ENCODE results near the gene GAS2L2.

The GAS2L2 gene

DNA sequence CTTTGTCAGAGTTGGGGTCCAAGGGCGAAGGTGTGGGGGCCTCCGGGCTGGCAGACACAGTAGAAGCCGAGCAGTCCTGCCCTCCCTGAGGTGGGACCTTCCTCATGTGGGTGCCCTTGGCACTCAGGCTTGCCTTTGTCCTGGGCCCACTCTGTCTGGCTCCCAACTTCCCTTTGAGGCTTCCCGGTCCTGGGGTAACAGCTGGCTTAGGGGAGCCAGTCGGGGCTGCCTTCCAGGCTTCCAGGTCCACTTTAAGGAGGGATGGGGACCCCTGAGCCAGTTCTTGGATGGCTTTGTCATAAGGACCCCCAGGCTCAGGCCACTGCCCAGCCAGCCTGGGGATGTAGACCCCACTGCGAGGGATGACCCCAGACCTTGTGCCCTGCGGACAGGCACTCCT lies 7.8 kb downstream of the GAS2L2 start:
- no peak for DNase-seq (ENCODE audit: low spot score)

DNA sequence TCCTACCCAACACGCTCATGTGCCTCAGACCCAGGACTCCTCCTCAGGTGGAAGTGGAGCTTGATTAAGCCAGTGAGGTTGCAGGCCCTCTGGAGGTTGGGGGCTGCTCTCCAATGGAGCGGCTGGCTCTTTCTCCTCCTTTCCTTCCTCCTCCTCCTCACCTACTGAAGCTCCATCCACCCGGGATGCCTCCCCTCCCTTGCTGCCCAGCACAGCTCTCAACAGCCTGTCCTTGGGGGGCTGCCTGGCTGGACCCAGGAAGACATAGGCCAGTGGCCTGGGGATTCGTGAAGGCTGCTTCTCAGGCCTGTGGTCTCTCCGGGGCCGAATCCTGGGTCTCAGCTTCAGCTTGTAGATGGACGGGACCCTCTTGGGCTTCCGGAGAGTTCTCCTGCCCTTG lies 8.2 kb downstream of the GAS2L2 start:
- DNase-seq (ENCODE audit: low spot score): peak; percentile 16
- TF ChIP-seq, protein P1, sequence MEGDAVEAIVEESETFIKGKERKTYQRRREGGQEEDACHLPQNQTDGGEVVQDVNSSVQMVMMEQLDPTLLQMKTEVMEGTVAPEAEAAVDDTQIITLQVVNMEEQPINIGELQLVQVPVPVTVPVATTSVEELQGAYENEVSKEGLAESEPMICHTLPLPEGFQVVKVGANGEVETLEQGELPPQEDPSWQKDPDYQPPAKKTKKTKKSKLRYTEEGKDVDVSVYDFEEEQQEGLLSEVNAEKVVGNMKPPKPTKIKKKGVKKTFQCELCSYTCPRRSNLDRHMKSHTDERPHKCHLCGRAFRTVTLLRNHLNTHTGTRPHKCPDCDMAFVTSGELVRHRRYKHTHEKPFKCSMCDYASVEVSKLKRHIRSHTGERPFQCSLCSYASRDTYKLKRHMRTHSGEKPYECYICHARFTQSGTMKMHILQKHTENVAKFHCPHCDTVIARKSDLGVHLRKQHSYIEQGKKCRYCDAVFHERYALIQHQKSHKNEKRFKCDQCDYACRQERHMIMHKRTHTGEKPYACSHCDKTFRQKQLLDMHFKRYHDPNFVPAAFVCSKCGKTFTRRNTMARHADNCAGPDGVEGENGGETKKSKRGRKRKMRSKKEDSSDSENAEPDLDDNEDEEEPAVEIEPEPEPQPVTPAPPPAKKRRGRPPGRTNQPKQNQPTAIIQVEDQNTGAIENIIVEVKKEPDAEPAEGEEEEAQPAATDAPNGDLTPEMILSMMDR (IDR thresholded peaks at IDR 0.05; ENCODE audit: extremely low read depth, missing control alignments): no peak

More for the DNA sequence above, 7.8 kb downstream of the GAS2L2 start:
- TF ChIP-seq, protein P1 (IDR thresholded peaks at IDR 0.05; ENCODE audit: extremely low read depth, missing control alignments): no peak

DNA sequence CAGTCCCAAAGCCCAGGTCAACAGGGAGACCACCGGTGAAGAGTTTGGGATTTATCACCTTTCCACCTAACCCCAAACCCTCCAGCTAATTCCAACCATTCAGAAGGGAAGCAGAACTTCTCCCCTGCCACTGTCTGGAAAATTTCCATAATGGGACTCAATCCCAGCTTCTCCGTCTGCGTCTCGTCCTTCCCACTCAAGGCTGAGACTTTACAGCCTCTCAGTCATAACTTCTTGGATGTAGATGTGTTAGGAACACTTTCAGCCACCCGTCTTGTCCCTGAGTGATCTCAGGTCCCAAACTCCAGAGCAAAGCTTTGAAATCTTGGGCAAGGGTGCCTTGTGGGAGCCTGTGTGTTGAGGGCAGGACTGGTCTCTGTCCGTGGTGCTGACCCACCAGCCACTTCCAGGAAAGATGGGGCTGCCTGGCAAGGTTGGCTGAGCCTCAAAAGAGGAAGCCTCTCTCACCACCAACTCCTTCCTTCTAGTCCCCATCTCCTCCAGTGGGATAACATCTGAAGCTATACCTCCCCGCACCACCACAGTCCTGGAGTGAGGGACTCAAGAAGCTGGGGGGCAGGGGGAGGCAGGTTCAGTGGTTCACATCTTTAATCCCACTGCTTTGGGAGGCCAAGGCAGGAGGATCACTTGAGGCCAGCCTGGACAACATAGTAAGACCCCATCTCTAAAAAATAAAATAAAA lies 9.3 kb downstream of the GAS2L2 start:
- DNase-seq (ENCODE audit: low spot score): peak; percentile 61

DNA sequence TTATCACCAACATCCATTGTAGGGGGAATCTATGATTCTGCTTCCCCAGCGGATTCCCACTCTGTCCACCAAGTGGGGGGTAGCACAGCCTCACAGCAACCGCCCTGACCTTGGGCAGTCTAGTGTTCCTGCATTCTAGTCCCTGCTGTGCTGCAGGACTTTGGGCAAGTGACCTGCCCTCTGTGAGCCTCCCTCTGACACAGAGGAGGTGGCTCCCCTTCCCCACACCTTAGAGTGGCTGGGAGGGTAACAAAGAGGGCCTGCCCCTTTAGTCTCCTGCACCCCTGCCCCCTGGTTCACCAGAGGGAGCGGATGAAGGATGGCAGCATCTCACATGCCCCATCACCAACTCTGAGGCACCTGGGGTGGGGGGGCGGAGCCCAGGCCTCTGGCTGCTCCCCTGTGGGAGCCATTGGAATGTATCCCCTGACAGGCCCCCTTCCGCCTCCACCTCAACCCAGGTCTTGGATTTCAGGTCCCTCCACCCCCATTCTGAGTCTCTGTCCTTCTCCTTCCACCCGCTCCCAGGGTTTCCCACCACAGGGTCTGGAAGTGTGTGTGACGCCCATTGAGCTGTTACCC lies 10.1 kb downstream of the GAS2L2 start:
- DNase-seq (ENCODE audit: low spot score): no peak
- TF ChIP-seq, protein P1 (IDR thresholded peaks at IDR 0.05; ENCODE audit: extremely low read depth, missing control alignments): no peak

More for the DNA sequence above, 9.3 kb downstream of the GAS2L2 start:
- TF ChIP-seq, protein P1 (IDR thresholded peaks at IDR 0.05; ENCODE audit: extremely low read depth, missing control alignments): no peak

DNA sequence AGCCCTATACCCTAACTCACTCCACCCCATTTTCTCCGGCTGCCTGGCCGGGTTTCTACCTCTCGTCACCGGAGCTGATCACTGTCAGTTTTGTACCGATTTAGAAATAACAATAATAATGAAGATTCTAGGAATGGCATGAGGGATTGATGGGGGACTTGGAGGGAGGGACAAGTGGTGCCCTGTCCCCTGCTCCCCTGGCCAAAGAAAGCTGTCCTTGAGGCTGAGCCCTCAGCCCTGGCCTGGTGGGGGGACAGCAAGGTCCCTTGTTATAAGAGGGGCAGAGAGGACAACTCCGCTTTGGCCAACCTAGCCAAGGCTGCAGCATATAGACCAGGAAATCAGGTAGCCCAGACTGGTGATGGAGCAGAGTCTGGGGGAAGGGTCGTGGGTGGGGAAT lies 10.5 kb downstream of the GAS2L2 start:
- TF ChIP-seq, protein P1 (IDR thresholded peaks at IDR 0.05; ENCODE audit: extremely low read depth, missing control alignments): no peak
- no peak for DNase-seq (ENCODE audit: low spot score)

DNA sequence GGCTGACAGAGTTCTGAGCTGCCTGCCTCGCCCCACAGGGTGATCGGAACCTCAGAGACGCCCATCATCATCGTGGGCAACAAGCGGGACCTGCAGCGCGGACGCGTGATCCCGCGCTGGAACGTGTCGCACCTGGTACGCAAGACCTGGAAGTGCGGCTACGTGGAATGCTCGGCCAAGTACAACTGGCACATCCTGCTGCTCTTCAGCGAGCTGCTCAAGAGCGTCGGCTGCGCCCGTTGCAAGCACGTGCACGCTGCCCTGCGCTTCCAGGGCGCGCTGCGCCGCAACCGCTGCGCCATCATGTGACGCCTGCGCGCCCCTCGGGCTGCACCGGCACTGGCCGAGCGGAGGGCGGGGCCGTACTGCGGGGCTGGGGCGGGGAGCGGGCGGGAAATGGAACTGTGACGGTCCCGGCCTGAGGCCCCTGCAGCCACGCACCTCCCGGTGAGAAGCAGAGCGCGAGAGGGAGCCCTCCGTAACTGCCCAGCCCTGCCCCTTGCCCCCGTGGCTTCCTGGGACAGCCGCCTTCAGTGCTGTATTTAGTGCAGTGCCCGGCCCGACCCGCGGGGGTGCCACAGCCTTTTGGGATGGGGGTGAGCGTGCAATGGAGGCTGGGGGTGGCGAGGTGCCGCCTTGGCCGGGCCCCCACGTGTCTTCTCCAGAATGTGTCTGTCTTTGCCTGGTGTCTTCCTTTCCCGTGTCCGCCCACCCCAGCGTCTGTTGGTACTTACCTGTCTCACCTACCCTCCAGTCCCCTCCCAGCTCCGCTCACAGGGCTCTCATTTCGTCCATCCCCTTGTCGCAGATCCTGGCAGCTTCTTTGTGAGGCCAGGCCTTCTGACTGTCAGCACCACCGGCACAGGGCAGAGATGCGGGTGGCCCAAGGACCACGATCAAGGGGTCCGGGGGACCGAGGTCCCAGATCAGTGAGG lies 11.8 kb downstream of the GAS2L2 start:
- DNase-seq (ENCODE audit: low spot score): no peak
- TF ChIP-seq, protein P1 (IDR thresholded peaks at IDR 0.05; ENCODE audit: extremely low read depth, missing control alignments): no peak

DNA sequence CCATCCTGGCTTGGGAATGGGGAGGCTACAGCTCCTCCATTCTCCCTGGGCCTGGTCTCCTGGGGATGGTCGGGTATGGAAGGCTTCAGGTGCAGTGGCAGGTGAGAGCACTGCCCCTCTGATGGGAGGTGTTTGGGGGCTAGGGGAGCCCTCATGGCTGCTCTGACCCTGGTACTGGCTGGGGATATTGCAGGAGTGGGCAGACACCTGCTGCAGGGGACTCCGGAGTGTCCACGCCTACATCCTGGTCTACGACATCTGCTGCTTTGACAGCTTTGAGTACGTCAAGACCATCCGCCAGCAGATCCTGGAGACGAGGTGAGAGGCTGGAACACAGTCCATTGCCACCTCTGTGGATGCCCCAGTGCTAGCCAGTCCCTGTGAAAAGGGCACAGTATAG lies 12.8 kb downstream of the GAS2L2 start:
- DNase-seq (ENCODE audit: low spot score): no peak
- TF ChIP-seq, protein P1 (IDR thresholded peaks at IDR 0.05; ENCODE audit: extremely low read depth, missing control alignments): no peak

Measured in GM20000 (cell line).